Stimulated activated naive CD4-positive, alpha-beta T cell (primary cell): Measurements from ENCODE around the gene ACADVL.
"Not testable (repeated sequence)": the region's sequence is repeated elsewhere in the genome, so short reads cannot be mapped to it uniquely, and the experiment has no call there.

Source experiments
- DNase-seq, 6 experiments: peaks; one replicate each; lab custom pipeline; 2025; lab: John Stamatoyannopoulos, UW

Gene ACADVL

DNA sequence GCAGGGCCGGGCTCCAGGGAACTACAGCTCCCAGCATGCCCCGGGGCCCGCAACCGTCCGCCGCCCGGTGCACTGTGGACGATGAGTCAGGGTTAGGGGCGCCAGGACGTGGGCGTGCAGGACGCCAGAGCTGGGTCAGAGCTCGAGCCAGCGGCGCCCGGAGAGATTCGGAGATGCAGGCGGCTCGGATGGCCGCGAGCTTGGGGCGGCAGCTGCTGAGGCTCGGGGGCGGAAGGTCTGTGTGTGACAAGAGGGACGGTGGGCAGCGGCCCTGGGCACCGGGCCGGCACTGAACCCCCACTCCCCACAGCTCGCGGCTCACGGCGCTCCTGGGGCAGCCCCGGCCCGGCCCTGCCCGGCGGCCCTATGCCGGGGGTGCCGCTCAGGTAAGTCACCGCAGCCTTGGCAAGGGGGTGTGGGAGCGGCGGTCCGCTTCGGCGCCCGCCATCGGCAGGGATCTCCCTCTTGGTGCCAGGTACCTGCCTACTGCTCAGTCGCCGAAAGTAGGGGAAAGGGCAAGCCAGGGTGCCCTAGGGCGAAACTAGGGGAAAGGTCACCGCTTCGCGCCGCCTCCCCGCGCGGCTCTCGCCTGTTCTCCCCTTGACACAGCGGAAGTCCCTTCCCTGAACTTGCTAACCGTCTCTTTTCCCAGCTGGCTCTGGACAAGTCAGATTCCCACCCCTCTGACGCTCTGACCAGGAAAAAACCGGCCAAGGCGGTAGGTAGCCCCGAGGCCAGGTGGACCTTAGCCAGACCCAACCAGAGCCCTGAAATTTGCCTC lies at the start of gene ACADVL, which contains the start of gene DLG4:
ACADVL (plus strand) TSS at position 127 of the 781 bp plus-strand sequence; CDS start at position 174, 47 bp downstream.
DLG4 (minus strand) TSS at position 25 of the 781 bp plus-strand sequence.
- peak in 5 of 6 experiments; percentile 43 to 65 (median 55) for DNase-seq

DNA sequence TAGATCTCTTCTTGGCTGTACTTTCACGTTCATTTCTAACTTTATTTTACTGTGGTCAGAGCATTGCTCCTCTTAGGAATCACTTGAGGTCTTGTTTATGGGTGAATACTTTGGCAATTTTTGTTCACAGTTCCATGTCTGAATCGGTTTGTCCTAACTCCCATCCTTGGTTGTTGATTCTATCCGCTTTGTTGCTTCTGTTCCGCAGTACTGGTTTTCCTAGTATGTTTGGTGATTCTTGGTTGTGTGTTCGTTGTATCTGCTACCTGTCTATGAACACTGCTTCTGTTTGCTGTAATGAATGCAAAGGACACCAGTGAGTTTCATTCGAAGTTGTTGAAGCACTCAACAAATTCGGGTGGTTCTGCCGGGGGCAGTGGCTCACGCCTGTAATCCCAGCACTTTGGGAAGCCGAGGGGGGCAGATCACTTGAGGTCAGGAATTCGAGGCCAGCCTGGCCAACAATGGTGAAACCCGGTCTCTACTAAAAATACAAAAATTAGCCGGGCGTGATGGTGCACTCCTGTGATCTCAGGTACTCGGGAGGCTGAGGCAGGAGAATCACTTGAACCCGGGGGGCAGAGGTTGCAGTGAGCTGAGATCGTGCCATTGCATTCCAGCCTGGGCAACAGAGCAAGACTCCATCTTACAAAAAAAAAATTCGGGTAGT lies 47.1 kb upstream of the ACADVL start:
- not testable (repeated sequence) for DNase-seq

GRCh38 chr17:7173687-7174602 lies 45.8 kb upstream of the ACADVL start:
- peak in 5 of 6 experiments; percentile 15 to 41 (median 29) for DNase-seq

DNA sequence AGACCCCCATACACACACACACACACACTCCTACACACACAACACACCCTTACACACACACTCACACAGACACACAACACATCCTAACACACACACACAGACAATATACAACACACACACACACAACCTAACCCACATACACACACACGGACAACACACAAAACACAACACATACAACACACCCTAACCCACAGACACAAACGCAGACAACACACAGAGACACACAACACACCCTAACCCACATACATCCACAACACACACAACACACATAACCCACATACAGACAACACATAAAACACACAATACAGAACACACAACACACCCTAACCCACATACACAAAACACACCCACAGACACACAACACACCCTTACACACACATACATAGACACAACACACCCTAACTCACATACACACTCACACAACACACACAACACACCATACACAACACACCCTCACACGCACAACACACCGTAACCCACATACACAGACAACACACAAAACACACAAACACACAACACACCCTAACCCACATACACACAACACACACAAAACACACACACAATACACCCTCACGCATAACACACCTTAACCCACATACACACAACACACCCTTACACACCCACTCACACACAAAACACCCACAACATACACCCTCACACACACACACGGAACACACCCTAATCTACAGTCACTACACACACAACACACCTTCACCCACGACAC lies 45.0 kb upstream of the ACADVL start:
- DNase-seq = no peak

DNA sequence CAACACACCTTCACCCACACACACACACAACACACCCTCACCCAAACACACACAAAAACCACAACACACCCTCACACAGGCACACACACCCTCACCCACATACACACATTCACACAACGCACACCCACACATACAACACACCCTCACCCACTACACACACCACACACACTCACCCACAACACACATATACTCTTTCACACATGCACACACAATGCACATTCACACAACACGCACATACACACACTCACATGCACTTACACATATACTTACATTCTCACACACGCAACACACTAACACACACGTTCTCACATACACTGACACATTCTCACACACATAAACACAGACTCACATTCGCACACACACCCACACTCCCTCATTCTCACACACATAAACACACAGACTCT lies 44.4 kb upstream of the ACADVL start:
- DNase-seq = no peak

DNA sequence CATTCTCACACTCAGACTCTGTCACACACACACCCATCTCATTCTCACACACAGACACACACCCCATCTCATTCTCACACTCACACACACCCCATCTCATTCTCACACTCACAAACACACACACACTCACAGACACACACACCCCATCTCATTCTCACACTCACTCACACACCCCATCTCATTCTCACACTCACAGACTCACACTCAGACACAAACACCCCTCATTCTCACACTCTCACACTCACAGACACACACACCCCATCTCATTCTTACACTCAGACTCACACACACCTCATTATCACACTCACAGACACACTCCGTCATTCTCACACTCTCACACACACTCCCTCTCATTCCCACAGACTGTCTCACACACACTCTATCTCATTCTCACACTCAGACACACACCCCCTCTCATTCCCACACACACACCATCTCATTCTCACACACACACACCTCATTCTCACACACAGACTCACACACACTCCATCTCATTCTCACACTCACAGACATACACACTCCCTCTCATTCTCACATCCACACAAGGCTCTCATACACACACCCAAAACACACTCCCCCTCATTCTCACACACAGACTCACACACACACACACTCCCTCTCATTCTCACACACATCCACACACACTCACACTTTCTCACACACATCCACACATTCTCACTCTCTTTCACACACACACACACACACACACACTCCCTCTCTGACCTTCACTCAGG lies 43.5 kb upstream of the ACADVL start:
- DNase-seq = no peak

- DNase-seq = no peak
These were observed 42.9 kb upstream of the ACADVL start for GRCh38 chr17:7176841-7177190.

GRCh38 chr17:7177191-7177953 lies 42.4 kb upstream of the ACADVL start:
- DNase-seq = peak; percentile 26 to 73 (median 54)

GRCh38 chr17:7177954-7178477 lies 41.7 kb upstream of the ACADVL start:
- DNase-seq = no peak

DNA sequence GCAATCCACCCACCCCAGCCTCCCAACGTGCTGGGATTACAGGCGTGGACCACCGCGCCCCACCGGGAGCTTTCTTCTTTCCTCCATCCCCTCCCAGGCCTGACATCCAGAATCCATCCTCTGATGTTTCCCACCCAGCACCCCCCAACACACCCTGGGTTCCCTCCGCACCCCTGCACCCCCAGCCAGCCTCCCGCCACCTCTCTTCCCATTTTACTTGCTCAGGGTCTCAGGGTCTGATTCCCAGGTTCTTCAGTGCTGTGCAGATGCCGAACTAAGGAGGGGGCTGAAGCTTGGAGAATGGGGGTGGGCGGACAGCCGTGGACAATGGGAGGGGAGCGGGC lies 40.8 kb upstream of the ACADVL start:
- DNase-seq = no peak

DNA sequence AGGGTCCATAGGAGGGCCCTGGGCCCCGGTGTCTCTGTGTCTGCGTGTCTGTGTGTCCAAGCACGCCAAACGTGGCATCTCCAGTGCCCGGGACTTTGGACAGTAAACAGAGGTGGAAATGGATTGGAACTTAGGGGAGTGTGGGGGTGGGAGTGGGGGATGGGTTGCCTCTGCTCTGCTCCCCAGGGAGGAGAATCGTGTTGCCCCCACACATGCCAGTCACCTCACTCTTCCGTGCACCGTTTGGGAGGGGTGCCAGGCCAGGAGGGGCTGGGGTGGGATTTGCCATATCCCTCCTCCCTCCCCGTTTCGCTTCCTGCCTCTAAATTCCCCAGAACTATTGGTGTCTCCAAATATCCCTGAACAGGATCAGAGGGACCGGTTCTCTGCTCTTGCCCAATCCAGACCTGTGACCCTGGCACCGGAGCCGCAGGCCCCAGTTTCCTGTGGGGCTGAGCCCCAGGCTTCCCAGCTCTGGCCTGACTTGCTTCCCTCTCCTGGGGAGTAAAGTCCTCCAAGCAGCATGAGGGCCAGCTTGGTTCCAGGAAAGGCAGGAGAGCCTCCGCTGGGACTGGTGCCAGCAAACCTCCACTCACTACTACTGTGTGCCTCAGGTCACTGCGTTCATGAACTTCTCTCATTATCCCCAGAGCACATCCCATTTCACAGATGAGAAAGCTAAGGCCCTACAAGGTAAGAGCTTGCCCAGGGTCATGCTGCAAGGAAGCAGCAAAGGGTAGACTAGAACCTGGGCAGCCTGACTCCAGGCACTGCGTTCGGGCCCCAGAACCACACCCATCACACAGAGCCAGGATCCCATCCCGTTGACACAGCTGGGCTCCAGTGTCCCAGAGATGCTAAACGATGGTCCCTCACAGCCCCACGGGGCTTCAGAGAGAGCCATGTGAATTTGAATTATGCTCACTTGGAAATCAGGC lies 40.2 kb upstream of the ACADVL start, which contains the start of gene ASGR1:
ASGR1 (minus strand) TSS at position 54 of the 938 bp plus-strand sequence. CDS start 807 bp downstream, outside the sequence.
- DNase-seq = no peak

DNA sequence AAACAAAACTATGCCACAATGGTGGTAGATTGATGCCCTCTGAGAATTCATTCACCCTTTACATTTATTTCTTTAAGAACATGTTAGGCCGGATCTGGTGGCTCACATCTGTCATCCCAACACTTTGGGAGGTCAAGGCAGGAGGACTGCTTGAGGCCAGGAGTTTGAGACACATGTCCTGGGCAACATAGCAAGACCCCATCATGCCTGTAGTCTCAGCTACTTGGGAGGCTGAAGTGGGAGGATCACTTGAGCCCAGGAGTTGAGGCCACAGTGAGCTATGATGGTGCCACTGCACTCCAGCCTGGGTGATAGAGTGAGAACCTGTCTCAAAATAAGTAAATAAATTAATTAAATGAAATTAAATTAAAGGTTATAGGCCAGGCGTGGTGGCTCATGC lies 37.6 kb upstream of the ACADVL start:
- not testable (repeated sequence) for DNase-seq

GRCh38 chr17:7183433-7184090 lies 36.2 kb upstream of the ACADVL start:
- no peak for DNase-seq

DNA sequence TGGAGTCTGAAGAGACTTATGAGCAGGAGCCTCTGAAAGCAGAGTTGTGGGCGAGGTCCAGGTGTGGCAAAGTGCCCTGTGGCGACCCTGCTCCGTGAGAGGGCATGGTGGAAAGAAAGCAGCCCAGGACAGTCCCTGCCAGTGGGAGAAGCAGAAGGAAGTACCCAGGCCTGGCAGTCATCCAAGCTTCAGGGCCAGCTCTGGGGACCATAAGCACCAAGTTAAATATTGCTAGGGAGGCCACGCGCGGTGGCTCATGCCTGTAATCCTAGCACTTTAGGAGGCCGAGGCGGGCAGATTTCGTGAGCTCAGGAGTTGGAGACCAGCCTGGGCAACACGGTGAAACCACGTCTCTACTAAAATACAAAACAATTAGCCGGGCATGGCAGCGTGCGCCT lies 35.6 kb upstream of the ACADVL start:
- no peak for DNase-seq

DNA sequence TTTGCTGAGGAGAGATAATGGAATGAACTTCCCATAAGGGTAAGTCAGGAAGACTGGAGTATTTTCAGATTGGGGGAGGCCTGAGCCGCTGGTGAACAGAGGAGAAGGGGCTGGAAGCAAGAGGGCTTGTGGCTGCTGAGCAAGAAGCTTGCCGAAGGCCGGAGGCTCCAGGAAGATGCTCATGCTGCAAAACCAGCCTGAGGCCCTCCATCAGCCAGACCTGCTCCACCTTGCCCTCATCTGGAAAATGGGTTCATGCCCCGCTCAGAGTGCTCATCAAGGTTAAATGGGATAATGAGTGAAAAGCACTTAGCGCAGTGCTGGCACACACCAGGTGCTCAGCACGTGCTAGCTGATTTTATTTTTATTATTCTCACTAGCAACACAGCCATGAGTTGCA lies 35.1 kb upstream of the ACADVL start:
- DNase-seq = no peak

- no peak for DNase-seq
These were observed 33.5 kb upstream of the ACADVL start for GRCh38 chr17:7186241-7186640.

GRCh38 chr17:7190276-7190917 lies 29.3 kb upstream of the ACADVL start:
- no peak for DNase-seq

GRCh38 chr17:7191069-7191468 lies 28.7 kb upstream of the ACADVL start:
- DNase-seq = no peak
